Retinal pigment epithelial cell (primary cell): Measurements from ENCODE around the gene TMOD1.

Source experiments
- DNase-seq: peaks from one replicate; pipeline ENCODE4 v3.0.0-alpha.2; 2010; ENCODE audit warnings: low read depth
- H3K4me3 ChIP-seq: 2 replicates; pipeline ENCODE4 v1.5.1; 2011; ENCODE audit warnings: mild to moderate bottlenecking, low read length, control low read depth, moderate library complexity
- TF ChIP-seq, protein P1 (sequence below): conservative IDR thresholded peaks from 2 replicates; pipeline ENCODE4 v1.5.1; 2011; ENCODE audit warnings: low read depth, low read length, control low read depth, inconsistent platforms

The TMOD1 gene

DNA sequence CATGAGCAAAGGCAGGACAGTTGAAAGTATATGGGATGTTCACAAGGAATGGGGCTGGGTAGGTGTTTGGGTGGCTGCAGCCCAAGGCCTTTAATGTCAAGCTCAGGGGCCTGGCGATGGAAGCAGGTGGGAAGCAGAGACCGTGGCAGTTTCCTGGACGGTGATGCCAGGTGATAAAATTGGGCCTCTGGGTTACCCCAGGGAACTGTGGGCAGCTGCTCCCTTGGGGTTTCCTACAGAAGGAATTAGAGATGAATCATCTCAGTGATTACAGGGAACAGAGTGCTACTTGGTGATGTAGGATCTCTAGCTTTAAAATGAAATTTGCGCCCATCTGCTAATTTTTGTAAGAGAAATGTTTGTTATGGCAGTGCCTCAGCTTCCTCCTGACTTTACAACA is 92.5 kb downstream of the TMOD1 start:
- no peak for DNase-seq
- TF ChIP-seq, protein P1, sequence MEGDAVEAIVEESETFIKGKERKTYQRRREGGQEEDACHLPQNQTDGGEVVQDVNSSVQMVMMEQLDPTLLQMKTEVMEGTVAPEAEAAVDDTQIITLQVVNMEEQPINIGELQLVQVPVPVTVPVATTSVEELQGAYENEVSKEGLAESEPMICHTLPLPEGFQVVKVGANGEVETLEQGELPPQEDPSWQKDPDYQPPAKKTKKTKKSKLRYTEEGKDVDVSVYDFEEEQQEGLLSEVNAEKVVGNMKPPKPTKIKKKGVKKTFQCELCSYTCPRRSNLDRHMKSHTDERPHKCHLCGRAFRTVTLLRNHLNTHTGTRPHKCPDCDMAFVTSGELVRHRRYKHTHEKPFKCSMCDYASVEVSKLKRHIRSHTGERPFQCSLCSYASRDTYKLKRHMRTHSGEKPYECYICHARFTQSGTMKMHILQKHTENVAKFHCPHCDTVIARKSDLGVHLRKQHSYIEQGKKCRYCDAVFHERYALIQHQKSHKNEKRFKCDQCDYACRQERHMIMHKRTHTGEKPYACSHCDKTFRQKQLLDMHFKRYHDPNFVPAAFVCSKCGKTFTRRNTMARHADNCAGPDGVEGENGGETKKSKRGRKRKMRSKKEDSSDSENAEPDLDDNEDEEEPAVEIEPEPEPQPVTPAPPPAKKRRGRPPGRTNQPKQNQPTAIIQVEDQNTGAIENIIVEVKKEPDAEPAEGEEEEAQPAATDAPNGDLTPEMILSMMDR: no peak
- no peak overlapping the region for H3K4me3 ChIP-seq

DNA sequence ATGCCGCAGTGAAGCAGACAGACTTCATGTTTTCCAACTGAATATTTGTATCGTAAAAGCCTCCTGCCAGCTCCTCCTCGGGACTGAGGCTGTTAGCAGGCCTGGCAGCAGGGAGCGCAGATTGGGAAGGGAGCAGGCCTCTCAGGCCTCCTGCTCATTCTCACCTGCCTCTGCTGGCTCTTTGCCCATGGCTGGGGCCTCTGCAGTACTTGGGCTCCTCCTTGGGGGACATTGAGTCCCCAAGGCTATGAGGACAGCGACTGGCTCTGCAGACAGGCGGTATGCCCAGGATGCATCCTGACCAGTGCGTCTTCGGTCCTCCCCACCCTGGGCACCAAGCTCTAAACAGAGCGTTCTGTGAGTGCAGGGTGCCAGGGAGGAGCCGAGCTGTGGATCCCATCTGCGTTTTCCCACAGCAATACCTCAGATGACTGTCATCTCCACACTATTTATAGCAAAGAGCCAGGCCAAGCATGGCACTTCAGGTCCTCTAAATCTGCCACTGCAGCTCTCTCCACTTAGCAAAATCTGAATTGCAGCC is 93.0 kb downstream of the TMOD1 start:
- H3K4me3 ChIP-seq: no peak overlapping the region
- TF ChIP-seq, protein P1: no peak
- DNase-seq: no peak

DNA sequence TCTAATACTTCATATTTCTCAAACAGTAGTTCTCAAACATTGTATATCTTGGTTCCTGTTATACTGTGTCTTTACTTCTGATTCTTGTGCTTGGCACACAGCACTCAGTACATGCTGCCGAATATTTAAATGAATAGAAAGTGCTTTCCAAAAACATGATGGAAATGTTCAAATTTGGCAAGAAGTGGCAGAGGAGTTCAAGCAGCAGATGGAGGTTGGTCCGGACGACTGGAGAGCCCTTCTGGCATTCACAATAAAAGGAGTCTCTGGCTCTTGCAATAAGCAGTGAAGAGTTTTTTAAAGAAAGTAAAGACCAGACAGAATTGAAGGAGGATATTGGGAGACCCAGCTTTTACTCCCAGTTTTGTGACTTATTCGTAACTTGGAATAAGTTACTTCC is 95.4 kb downstream of the TMOD1 start:
- DNase-seq: no peak
- TF ChIP-seq, protein P1: no peak
- H3K4me3 ChIP-seq: no peak overlapping the region

DNA sequence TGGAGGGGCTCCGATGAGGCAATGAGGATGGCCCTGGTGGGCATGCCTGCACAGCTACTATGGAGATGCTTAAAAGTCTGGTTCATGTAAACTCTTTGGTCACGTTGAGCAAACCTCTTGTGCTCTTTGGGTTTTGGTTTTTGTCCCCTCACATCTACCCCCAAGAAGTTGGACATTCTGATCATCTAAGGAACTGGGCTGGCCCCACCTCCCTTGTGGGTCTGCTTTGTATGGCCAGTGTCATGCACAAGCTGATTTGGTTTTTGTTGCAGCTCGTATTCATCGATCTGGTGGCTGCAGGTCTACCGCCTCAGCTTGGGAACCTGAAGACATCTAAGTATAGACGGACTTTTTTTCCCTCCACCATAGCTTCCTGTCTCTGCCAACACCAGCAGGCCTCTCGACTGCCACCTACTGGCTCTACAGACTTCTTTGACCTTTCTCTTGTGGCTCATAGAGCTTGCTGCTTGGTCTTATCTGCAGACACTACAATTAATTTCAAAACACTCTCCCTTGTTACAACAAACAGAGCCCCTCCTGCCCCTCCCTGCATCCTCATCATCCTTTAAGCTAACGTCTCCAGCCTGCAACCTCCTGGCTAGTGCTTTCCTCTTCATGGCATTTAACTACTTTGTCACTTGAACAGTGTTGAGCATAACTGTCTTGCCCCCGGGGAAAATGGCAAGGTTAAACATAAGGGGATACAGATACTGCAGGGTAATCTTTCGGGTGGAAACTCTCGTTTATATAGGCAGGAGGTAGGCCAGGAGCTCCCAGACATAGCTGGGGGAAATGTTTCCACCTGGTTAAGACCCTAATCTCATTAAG is 97.2 kb downstream of the TMOD1 start:
- H3K4me3 ChIP-seq: no peak overlapping the region
- TF ChIP-seq, protein P1: peak; percentile 96
- peak; percentile 41 for DNase-seq

DNA sequence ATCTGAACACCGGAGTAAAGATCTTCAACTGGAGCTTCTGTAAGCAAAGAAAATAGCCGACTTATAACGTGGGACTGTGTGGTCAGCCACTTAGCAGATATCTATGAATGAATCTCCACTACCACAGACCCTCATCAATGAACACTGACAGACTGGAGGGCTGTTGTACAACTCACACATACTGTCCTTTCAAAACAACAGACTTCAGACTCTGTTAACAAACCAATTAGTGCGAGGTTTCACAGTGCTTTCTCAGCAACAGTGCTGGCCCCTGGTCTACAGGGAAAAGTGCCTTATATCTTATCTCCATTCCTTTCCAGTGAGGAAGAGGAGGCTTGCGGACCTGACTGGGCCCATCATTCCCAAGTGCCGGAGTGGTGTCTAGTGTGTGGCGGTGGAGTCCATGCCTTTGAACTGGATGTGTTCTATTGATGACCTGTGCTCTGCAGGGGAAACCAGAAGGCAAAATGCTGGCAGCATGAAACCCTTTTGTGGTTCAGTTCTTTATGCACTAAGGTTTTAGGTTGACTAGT is 97.9 kb downstream of the TMOD1 start:
- TF ChIP-seq, protein P1: no peak
- no peak overlapping the region for H3K4me3 ChIP-seq
- no peak for DNase-seq

DNA sequence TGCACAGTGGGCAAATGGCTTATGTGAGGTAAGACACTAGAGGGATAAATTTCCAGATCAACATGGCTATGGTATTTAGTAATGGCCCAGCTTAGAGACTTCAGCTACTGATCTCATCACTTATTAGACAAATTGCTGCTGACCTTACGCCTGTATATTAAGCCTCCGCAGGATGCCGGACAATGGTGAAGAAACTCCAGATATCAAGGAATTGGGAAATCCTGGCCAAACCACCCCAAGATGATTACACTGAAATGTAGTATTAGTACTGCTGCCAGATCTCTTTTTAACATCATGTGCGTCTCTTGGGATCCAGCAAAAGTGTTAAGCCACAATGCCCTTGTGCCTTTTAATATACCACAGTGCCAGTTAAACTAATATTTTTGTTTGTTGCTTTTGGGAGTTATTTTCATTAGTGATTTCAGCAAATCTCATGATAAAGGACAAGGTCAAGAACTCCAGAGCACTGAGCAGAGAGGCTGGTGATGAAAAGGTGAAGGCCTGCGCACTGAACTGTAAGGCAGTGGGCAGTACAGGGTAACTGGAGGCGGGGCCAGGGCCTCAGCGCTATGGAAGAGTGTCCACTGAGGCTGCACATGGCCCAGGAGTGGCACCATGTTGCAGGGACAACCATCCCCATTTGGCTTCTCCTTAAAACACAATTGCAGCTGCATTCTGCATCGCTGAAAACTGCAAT is 99.2 kb downstream of the TMOD1 start:
- no peak for DNase-seq
- no peak overlapping the region for H3K4me3 ChIP-seq
- TF ChIP-seq, protein P1: no peak
